Ectodermal cell (in vitro differentiated cells): ENCODE measurements around the gene ZFP42.
"Not testable (repeated sequence)": the region's sequence is repeated elsewhere in the genome, so short reads cannot be mapped to it uniquely, and the experiment has no call there.

ENCODE experiments used
- H3K27ac ChIP-seq: 2 replicates; pipeline ENCODE4 v1.7.0; 2013; ENCODE audit warnings: mild to moderate bottlenecking, low read depth, low read length; ENCODE audit not compliant: insufficient read depth, poor library complexity, severe bottlenecking
- H3K27me3 ChIP-seq: 2 replicates; pipeline ENCODE4 v1.7.0; 2013; ENCODE audit warnings: mild to moderate bottlenecking, low read length; ENCODE audit not compliant: insufficient read depth, control insufficient read depth, poor library complexity, severe bottlenecking
- H3K36me3 ChIP-seq: one replicate; pipeline ENCODE4 v1.7.0; 2013; ENCODE audit warnings: low read length; ENCODE audit not compliant: control insufficient read depth, insufficient read depth
- H3K4me1 ChIP-seq: one replicate; pipeline ENCODE4 v1.7.0; 2013; ENCODE audit warnings: low read length; ENCODE audit not compliant: control insufficient read depth, insufficient read depth
- H3K4me3 ChIP-seq: 2 replicates; pipeline ENCODE4 v1.7.0; 2013; ENCODE audit warnings: low read depth, low read length, control low read depth; ENCODE audit not compliant: insufficient read depth
- H3K9me3 ChIP-seq: 2 replicates; pipeline ENCODE4 v1.7.0; 2013; ENCODE audit warnings: mild to moderate bottlenecking, low read length, moderate library complexity; ENCODE audit not compliant: control insufficient read depth
- WGBS, 2 experiments: methylation state at CpG; one replicate each; pipeline ENCODE4 v1.1.7; 2013; ENCODE audit warnings: missing lambda C conversion rate in 2 of 2; 5-methylcytosine and 5-hydroxymethylcytosine counted together

Gene ZFP42

GRCh38 chr4:188041721-188042120 lies 46.1 kb downstream of the ZFP42 start:
- Histone ChIP-seq H3K9me3 (no peaks in the 10 kb centered on the region), H3K4me1 (no peaks in the 10 kb centered on the region)
- WGBS, 2 experiments = 94% methylated on average over 21 of the region's 21 CpGs

GRCh38 chr4:188042191-188042590 lies 46.6 kb downstream of the ZFP42 start:
- H3K4me1 ChIP-seq = no peaks in the 10 kb centered on the region
- no peak overlapping the region for H3K27ac ChIP-seq
- H3K36me3 ChIP-seq = no peaks in the 10 kb centered on the region
- H3K27me3 ChIP-seq = no peaks in the 10 kb centered on the region
- no peaks in the 10 kb centered on the region for H3K9me3 ChIP-seq
- 77 to 81% methylated on average over 15 of the region's 15 CpGs for WGBS, 2 experiments
- no peak overlapping the region for H3K4me3 ChIP-seq

More at GRCh38 chr4:188041721-188042120, 46.1 kb downstream of the ZFP42 start:
- Histone ChIP-seq H3K27ac (no peak overlapping the region), H3K36me3 (no peaks in the 10 kb centered on the region), H3K27me3 (no peaks in the 10 kb centered on the region), H3K4me3 (no peak overlapping the region)

DNA sequence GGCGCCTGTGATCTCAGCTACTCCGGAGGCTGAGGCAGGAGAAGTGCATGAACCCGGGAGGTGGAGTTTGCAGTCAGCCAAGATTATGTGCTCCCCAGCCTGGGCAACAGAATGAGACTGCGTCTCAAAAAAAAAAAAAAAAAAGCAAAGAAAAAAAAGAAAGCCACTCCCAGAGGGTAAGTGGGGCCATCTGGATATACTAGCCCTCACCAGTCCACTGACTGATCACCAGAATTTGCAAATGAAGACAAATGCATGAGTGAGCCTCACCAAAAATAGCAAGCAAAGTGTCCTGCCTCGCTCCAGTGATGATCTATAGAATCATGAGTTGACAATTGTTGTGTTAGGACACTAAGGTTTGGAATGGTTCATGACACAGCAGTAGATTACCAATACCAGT lies 47.6 kb downstream of the ZFP42 start:
- no peaks in the 10 kb centered on the region for H3K9me3 ChIP-seq
- no peak overlapping the region for H3K4me3 ChIP-seq
- H3K27me3 ChIP-seq = no peaks in the 10 kb centered on the region
- no peak overlapping the region for H3K27ac ChIP-seq
- 93 to 98% methylated on average over 5 of the region's 5 CpGs for WGBS, 2 experiments
- no peaks in the 10 kb centered on the region for H3K4me1 ChIP-seq
- H3K36me3 ChIP-seq = no peaks in the 10 kb centered on the region

DNA sequence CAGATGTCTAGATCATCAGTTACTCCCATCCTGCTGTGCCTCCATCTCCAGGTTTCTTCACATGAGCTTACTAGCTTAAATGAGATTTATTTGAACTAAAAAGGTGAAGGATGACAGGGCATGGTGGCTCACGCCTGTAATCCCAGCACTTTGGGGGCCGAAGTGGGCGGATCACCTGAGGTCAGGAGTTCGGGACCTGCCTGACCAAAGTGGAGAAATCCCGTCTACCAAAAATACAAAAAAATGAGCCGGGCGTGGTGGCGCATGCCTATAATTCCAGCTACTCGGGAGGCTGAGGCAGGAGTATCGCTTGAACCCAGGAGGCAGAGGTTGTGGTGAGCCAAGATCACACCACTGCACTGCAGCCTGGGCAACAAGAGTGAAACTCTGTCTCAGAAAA lies 49.9 kb downstream of the ZFP42 start:
- not testable (repeated sequence) for H3K27ac ChIP-seq, H3K4me1 ChIP-seq, H3K27me3 ChIP-seq, H3K9me3 ChIP-seq, H3K4me3 ChIP-seq, H3K36me3 ChIP-seq
- WGBS, 2 experiments = 90 to 97% methylated on average over 10 of the region's 10 CpGs

GRCh38 chr4:188046657-188047056 lies 51.1 kb downstream of the ZFP42 start:
- Histone ChIP-seq H3K27ac (no peak overlapping the region), H3K4me3 (no peak overlapping the region), H3K27me3 (no peaks in the 10 kb centered on the region), H3K9me3 (no peaks in the 10 kb centered on the region), H3K36me3 (no peaks in the 10 kb centered on the region), H3K4me1 (no peaks in the 10 kb centered on the region)
- WGBS, 2 experiments = 78 to 88% methylated on average over 2 to 3 of the region's 3 CpGs

DNA sequence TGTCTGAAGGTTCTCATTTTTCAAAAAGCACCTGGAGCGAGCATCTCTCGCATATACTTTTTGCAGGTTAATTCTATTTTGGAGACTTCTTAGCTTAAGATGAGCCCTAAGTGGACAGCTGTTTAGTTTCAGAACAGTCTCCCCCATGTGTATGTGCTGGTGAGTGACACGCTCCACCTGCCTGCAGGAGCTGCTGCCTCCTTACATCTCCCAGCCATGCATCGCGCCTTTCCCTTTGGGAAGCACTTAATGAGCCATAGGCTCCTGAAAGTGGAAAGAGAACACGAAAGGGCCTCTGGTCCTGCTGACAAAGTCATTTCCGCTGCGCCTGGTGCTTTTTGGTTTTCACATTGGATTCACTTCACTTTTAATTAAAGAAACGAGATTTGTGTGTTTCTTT lies 57.7 kb downstream of the ZFP42 start:
- H3K4me1 ChIP-seq = no peaks in the 10 kb centered on the region
- no peak overlapping the region for H3K4me3 ChIP-seq
- H3K27me3 ChIP-seq = no peaks in the 10 kb centered on the region
- no peaks in the 10 kb centered on the region for H3K9me3 ChIP-seq
- 91 to 95% methylated on average over 9 of the region's 9 CpGs for WGBS, 2 experiments
- no peaks in the 10 kb centered on the region for H3K36me3 ChIP-seq
- no peak overlapping the region for H3K27ac ChIP-seq
